Left cardiac atrium (tissue), 4 donors: ENCODE results near the gene IRF5. TPM values are rescaled to one million over a fixed set of nuclear protein-coding genes. Genes with fewer than 3 reads are reported as not detected.
"Not testable (repeated sequence)": the region's sequence is repeated elsewhere in the genome, so short reads cannot be mapped to it uniquely, and the experiment has no call there.

ENCODE experiments used
- ATAC-seq, 2 donors: fragments of 200-7000 bp; cut with Tn5 transposase; one replicate each; pipeline ENCODE4 v1.9.1; 2020; ENCODE audit warnings: mild to moderate bottlenecking in 2 of 2, moderate library complexity in 2 of 2
- DNase-seq: peaks from one replicate; pipeline ENCODE4 v3.0.0-alpha.2; 2020
- intact Hi-C, 2 donors: fragments of 100-400 bp; cut with DNase I; formaldehyde crosslinking; loops; one replicate each; pipeline versions ENCODE4 v1.14.1 to v1.15.1; 2022 to 2023
- total RNA-seq, 2 donors: library from RNA; stranded (reverse); fragmentation: NEBNext Ultra II Directional; extraction: Animal tissue kit (Norgen Biotek cat#: 25700); gene quantifications; one replicate each; pipeline ENCODE4 v1.2.1, GENCODE V29; 2021
- donor health status: DM: no; HTN: yes; CAD: no.
- donor health status: DM: no; HTN: yes; CAD: no; lungs with severe emphysema.
- donor health status: DM: yes; HTN: yes; CAD: no.
- donor health status: Dilated cardiomyopathy.

The IRF5 gene
- total RNA-seq, 2 donors from 2014 or later = 4.6 to 5.6 TPM

GRCh38 chr7:128948312-128948973 is 10.7 kb downstream of the IRF5 start:
- DNase-seq (no peak), ATAC-seq (peak in 1 of 2 donors; percentile 58)

GRCh38 chr7:128948976-128949760 is 11.4 kb downstream of the IRF5 start:
- intact Hi-C loops = no loop called here
- peak; percentile 6 to 38 for ATAC-seq

More at GRCh38 chr7:128948312-128948973, 10.7 kb downstream of the IRF5 start:
- intact Hi-C loops = no loop called here

DNA sequence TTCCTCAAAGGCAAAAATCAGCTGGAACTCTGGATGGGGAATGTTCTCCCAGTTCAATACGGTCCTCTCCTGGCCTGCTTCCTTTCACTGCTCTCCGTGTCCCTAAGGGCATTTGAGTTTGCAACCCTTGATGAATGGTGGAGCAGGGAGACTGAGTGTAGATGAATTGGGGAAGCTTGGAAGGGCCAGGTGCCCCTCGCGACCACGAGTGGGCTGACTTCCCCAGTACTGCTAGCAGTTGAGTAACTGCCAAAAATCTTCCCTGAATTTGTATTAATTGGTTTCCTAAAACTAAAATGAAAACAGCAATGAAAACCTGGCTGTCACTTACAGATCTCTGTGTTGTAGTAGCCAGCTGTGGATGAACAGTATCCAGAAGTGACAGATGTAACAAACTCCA is 13.6 kb downstream of the IRF5 start:
- ATAC-seq = no peak
- no peak for DNase-seq
- intact Hi-C loops = no loop called here

More at GRCh38 chr7:128948976-128949760, 11.4 kb downstream of the IRF5 start:
- no peak for DNase-seq

GRCh38 chr7:128954150-128954549 is 16.4 kb downstream of the IRF5 start:
- no peak for DNase-seq
- intact Hi-C loops = no loop called here
- no peak for ATAC-seq

DNA sequence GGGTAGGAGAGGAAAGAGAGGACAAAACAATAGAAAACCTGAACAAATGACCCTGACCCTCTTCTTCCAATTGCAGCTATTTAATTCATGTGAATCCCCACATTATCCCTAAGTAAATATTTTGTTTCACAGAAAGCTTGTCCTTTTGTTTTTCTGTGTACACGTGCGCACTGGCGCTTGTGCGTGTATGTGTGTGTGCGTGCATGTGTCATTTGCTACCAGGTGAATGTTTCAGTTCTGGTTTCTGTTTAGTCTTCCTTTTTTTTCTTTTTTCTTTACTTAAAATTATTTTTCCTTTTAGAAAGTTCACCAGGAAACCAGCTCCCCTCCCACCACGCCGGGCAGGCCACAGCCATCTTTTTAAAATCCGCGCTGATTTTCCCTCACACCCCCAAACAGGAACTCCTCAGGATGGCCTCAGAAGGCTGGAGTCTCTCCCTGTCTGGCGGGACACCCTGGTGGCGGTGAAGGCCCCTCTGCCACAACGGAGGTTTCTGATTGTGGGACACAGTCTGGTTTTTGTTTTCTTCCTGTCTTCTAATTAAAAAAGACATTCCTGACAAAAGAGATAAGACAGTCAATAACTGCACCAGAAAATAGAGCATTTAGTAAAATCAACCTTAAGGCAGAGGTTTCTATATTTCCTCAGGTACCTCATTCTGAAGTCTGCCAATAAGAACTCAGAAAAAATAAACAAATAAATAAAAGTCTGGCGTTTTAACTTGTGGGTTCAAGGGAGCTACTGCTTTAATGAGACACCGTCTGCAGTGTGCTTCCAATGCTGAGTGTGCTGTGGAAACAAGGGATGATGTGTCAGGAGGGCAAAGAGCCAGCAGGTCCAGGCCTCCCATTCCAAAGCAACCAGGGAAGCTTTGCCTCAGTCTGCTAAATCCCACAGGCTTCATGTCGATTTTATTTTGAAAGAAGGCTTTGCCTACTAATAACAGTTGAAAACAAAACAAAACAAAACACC is 17.4 kb downstream of the IRF5 start:
- intact Hi-C loops = no loop called here
- DNase-seq = no peak
- peak in 1 of 2 donors; percentile 54 for ATAC-seq

DNA sequence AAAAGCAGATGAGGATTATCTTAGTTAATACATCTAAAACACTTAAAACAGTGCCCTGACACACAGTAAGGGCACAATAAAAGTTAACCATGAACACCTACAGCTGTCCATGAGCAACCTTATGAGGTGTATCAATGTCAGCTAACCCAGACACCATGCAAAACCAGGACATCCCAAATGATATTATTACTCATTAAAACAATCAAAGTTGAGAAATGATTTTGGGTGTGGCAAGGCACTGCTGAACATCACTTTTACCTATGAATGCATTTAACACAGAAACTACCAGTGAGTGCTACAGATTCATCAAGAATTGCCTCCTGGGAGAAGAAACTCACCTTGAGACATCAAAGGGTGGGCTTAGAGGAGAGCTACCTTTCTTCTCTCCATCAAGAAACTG is 18.3 kb downstream of the IRF5 start:
- ATAC-seq = no peak
- intact Hi-C loops = no loop called here
- no peak for DNase-seq

- ATAC-seq = no peak
- intact Hi-C loops = no loop called here
- DNase-seq = no peak
Measured at GRCh38 chr7:128959296-128959695, 21.6 kb downstream of the IRF5 start.

- DNase-seq (no peak), ATAC-seq (no peak)
- intact Hi-C loops = no loop called here
Measured at GRCh38 chr7:128961030-128961659, 23.4 kb downstream of the IRF5 start.

DNA sequence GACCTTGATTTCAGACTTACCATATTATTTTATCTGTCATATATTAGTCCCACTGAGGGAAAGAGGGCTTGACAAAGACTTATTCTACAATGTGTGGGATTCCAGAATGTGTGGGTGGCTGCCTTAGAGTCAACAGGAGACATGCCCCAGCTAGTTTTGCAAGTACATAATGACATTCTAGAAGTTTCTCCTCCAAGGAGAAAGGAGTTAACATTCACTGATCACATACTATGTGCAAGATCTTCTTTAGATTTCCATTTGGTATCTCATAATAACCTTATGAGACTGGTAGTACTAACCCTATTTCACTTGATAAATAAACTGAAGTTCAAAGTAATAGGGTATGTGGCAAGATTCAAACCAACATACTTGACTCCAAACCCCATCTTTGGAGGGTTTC is 25.2 kb downstream of the IRF5 start:
- ATAC-seq = no peak
- DNase-seq = no peak
- intact Hi-C loops = no loop called here

DNA sequence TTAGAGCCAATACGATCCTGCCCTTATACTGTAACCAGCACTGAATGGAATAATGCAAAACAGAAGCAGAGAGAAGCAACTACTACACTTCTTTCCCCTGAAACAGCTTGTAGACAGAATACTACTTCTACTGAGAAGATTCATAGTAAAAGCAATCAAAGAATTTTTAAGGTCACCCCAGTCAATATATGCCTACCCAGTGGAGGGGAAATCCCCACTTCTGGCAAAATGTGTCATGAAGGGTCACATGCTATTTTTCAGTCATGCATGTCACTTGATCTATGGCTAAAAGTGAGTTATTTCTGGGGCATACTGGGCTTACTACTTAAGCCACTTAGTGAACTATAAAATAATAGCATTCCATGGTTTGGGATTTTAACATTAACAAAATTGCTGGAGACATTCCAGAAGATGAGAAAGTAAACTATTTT is 25.6 kb downstream of the IRF5 start:
- DNase-seq (no peak), ATAC-seq (no peak)
- intact Hi-C loops = no loop called here

DNA sequence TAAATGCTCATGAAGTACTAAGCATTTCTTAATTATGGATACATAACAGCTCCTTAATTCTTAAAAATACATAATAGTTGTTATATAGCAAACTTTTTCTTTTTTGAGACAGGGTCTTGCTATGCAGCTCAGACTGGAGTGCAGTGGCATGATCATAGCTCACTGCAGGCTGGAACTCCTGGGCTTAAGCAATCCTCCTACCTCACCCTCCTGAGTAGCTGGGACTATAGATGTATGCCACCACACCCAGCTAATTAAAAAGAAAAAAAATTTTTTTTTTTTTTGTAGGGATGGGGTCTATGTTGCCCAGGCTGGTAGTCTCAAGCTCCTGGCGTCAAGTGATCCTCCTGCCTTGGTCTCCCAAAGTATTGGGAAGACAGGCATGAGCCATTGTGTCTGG is 30.9 kb downstream of the IRF5 start:
- no peak for DNase-seq
- intact Hi-C loops = no loop called here
- no peak for ATAC-seq

DNA sequence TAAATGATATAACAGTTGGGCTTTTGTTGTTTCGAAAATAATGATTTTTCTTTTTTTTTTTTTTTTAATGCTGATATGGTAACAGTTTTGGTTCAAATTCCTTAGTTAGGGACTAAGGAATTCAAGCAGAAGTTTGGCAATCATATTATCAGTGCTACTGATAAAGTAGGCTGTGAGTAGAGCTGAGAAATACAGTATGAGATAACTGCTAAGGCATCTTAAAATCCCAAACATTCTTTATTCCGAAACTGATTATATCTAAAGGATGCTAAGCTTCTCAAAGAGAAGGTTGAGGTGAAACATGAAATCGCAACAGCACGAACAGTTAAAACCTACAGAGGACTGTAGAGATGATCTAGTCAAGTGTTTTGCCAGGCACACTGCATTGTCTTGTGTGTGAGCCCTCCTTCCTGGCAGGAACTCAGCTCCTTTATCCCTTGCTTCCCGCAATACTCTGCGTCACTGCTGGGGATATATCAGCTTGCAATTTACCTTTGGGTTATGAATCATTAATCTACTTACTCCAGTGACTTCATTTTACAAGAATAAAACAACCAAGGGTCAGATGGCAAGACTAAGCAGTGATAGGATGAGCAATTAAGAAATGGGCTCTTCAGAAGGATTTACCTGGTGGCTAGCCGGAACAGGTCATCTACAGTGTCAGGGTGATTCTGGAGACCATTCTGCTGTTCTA is 36.7 kb downstream of the IRF5 start:
- ATAC-seq (peak; percentile 27 to 90), DNase-seq (no peak)
- intact Hi-C loops = no loop called here

DNA sequence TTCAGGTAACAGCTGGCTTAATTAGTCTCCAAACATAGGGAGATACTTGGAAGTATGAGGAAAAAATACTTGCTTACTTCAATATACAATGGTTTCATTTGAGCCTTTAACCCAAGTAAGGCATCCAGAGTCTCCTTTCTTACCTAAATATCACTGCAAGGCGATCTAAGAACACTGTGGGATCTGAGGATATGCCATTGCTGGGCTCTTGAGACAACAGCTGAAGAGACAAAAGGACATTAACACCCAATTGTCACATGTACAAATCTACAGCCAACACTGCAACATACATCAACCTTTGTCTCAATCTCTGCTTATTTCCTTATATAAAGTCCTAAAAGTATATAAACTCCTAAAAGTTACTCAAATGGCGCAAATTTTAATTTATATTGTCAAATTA is 44.4 kb downstream of the IRF5 start:
- DNase-seq (no peak), ATAC-seq (no peak)
- intact Hi-C loops = no loop called here

- intact Hi-C loops = no loop called here
- no peak for ATAC-seq
- no peak for DNase-seq
Measured at GRCh38 chr7:128985660-128986059, 47.9 kb downstream of the IRF5 start.

DNA sequence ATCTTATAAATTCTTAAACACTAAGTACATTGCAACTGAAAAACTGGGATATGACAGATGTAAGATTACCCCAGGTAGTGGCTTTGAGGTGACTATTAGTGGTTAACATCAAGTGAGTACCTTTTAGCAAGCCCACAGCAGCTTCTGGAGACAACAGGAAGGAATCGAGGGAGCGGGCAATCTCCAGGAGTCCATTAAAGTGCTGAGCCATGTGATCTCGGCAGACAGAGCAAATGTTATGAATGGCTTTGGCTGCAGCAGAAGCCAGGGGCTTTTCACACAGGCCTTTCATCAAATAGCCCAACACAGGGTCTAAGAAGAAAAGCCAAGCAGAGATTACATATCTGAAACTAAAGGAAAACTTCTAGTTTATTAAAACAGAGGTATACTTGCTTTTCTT is 48.9 kb downstream of the IRF5 start:
- intact Hi-C loops = no loop called here
- ATAC-seq = no peak
- no peak for DNase-seq

DNA sequence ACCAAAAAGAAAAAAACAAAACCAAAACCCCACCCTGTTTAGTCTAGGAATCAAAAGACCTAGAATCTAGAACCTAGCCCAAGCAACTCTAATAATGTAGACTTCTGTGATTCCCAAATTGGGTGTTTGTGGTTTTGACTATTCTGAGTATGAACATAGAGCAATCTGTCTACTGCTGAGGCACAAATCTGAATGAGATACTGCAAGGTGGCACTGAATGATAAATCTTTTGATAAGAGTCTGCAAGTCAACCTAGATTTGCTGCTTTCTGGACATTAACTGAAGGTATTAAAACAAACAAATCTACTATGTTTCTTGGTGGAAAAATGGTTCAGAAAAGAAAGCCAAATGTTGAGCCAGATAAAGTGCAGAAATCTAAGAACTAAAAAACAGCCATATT is 50.6 kb downstream of the IRF5 start:
- ATAC-seq = no peak
- no peak for DNase-seq
- intact Hi-C loops = no loop called here

- ATAC-seq = no peak
- intact Hi-C loops = no loop called here
- DNase-seq = no peak
Measured at GRCh38 chr7:128989961-128990360, 52.2 kb downstream of the IRF5 start.

GRCh38 chr7:128993419-128993818 is 55.7 kb downstream of the IRF5 start:
- intact Hi-C loops = no loop called here
- no peak for ATAC-seq
- no peak for DNase-seq

DNA sequence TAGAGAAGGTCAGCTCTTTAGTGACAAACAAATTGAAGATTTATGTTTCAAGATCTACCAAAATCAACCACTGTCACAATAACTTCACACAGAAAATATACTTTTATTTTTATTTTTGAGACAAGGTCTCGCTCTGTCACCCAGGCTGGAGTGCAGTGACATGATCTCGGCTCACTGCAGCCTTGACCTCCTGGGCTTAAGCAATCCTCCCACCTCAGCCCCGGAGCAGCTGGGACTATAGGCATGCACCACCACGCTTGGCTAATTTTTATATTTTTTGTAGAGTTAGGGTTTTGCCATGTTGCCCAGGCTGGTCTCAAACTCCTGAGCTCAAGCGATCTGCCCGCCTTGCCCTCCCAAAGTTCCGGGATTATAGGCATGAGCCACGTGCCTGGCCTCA is 56.8 kb downstream of the IRF5 start:
- ATAC-seq, intact Hi-C loops, DNase-seq: not testable (repeated sequence)
